SK-N-SH (cell line): ENCODE data around the gene RNF166. TPM values are rescaled to one million over a fixed set of nuclear protein-coding genes. Genes with fewer than 3 reads are reported as not detected.

Experiments
- CTCF ChIA-PET: fragments of 300-600, 350-600 bp; formaldehyde crosslinking; extraction: SDS; loops from one replicate; lab custom pipeline; 2021; lab: Yijun Ruan, JAX
- POLR2A ChIA-PET: fragments of 350-600 bp; sonication (Branson Sonifier 250); formaldehyde crosslinking; extraction: SDS; loops from one replicate; lab custom pipeline; 2020; ENCODE audit warnings: antibody characterized with exemption, inconsistent platforms; lab: Yijun Ruan, JAX
- DNase-seq: peaks from one replicate; pipeline ENCODE4 v3.0.0; 2012
- H2AFZ ChIP-seq: fragments of 200-600 bp; sonication (generic); 2 replicates; pipeline ENCODE4 v1.8.1; 2016; ENCODE audit warnings: antibody characterized with exemption, mild to moderate bottlenecking, low read depth
- H3F3A ChIP-seq: fragments of 200-600 bp; sonication (generic); replicated peaks from 2 replicates; pipeline ENCODE3; 2016; ENCODE audit warnings: antibody characterized with exemption, mild to moderate bottlenecking; ENCODE audit not compliant: insufficient read depth
- H3K27ac ChIP-seq, 2 experiments: fragments of 200-500 bp in 1 of 2; fragments of 200-600 bp in 1 of 2; sonication (Bioruptor generic) in 1 of 2; sonication (generic), shearing (Covaris generic) in 1 of 2; 2 replicates each; pipeline versions ENCODE4 v1.5.1 to v1.6.1; 2014 to 2016; ENCODE audit warnings: low read depth in 2 of 2, inconsistent platforms in 1 of 2, low read length in 1 of 2, mild to moderate bottlenecking in 1 of 2, mixed read lengths in 1 of 2
- H3K27me3 ChIP-seq: fragments of 200-600 bp; sonication (generic), shearing (Covaris generic); 2 replicates; pipeline ENCODE4 v1.6.1; 2016; ENCODE audit warnings: mixed run types; ENCODE audit not compliant: insufficient read depth
- H3K36me3 ChIP-seq, 2 experiments: fragments of 200-500 bp in 1 of 2; fragments of 200-600 bp in 1 of 2; sonication (Bioruptor generic) in 1 of 2; sonication (generic) in 1 of 2; replicated peaks in 1 of 2; 2 replicates each; pipeline versions ENCODE3 to v1.5.1; 2014 to 2016; ENCODE audit warnings: low read length in 1 of 2, mild to moderate bottlenecking in 1 of 2; ENCODE audit not compliant: insufficient read depth in 2 of 2, control insufficient read depth in 1 of 2
- H3K4me1 ChIP-seq, 2 experiments: fragments of 200-500 bp in 1 of 2; fragments of 200-600 bp in 1 of 2; sonication (Bioruptor generic) in 1 of 2; sonication (generic), shearing (Covaris generic) in 1 of 2; 2 replicates each; pipeline versions ENCODE4 v1.5.1 to v1.6.1; 2014 to 2016; ENCODE audit warnings: low read depth in 1 of 2, low read length in 1 of 2, mixed run types in 1 of 2; ENCODE audit not compliant: insufficient read depth in 2 of 2, control insufficient read depth in 1 of 2
- H3K4me2 ChIP-seq: fragments of 200-600 bp; sonication (generic), shearing (Covaris generic); 2 replicates; pipeline ENCODE4 v1.6.1; 2017; ENCODE audit warnings: mixed run types
- H3K4me3 ChIP-seq, 2 experiments: fragments of 200-500 bp in 1 of 2; fragments of 200-600 bp in 1 of 2; sonication (Bioruptor generic) in 1 of 2; sonication (generic), shearing (Covaris generic) in 1 of 2; 2 replicates each; pipeline versions ENCODE4 v1.5.1 to v1.8.1; 2014 to 2016; ENCODE audit warnings: low read depth in 2 of 2, inconsistent platforms in 1 of 2, low read length in 1 of 2, mild to moderate bottlenecking in 1 of 2, mixed read lengths in 1 of 2, moderate library complexity in 1 of 2
- H3K79me2 ChIP-seq: fragments of 200-600 bp; sonication (generic); 2 replicates; pipeline ENCODE4 v1.8.1; 2017; ENCODE audit warnings: mild to moderate bottlenecking; ENCODE audit not compliant: insufficient read depth
- H3K9ac ChIP-seq: fragments of 200-600 bp; sonication (generic); 2 replicates; pipeline ENCODE4 v1.6.1; 2017; ENCODE audit warnings: mixed run types
- H3K9me2 ChIP-seq: fragments of 200-600 bp; sonication (generic); 2 replicates; pipeline ENCODE4 v1.6.1; 2017; ENCODE audit warnings: mixed run types
- H3K9me3 ChIP-seq: fragments of 200-600 bp; sonication (generic); 2 replicates; pipeline ENCODE4 v1.6.1; 2017; ENCODE audit warnings: mixed run types, mild to moderate bottlenecking, moderate library complexity
- H4K20me1 ChIP-seq: fragments of 200-600 bp; sonication (generic); 2 replicates; pipeline ENCODE4 v1.6.1; 2017; ENCODE audit warnings: mild to moderate bottlenecking, mixed run types; ENCODE audit not compliant: insufficient read depth
- CHD2 ChIP-seq: fragments of 150-350 bp; IDR thresholded peaks from 2 replicates; pipeline ENCODE4 v1.6.1; 2018; ENCODE audit warnings: low read length; ENCODE audit not compliant: partially characterized antibody
- ELF1 ChIP-seq: IDR thresholded peaks from 2 replicates; pipeline ENCODE4 v1.4.0; 2012
- EZH2phosphoT487 ChIP-seq: fragments of 200-600 bp; sonication (generic); IDR thresholded peaks from 2 replicates; pipeline ENCODE4 v1.6.1; 2017; ENCODE audit warnings: low read depth, mixed run types, mild to moderate bottlenecking, antibody characterized with exemption, moderate library complexity, borderline replicate concordance
- IRF3 ChIP-seq: fragments of 150-350 bp; IDR thresholded peaks from 2 replicates; pipeline ENCODE4 v1.6.1; 2016; ENCODE audit warnings: mild to moderate bottlenecking, low read depth, low read length
- MEF2A ChIP-seq: IDR thresholded peaks from 2 replicates; pipeline ENCODE4 v1.4.0; 2012; ENCODE audit warnings: low read depth, borderline replicate concordance
- MXI1 ChIP-seq: IDR thresholded peaks from 2 replicates; pipeline ENCODE4 v1.6.1; 2012; ENCODE audit warnings: mild to moderate bottlenecking, low read depth, low read length, improper control_type of control experiment
- NFIC ChIP-seq: IDR thresholded peaks from 2 replicates; pipeline ENCODE4 v1.4.0; 2012; ENCODE audit warnings: borderline replicate concordance
- POLR2AphosphoS5 ChIP-seq: IDR thresholded peaks from 2 replicates; pipeline ENCODE4 v1.6.1; 2012; ENCODE audit warnings: low read depth, low read length
- RAD21 ChIP-seq: IDR thresholded peaks from 2 replicates; pipeline ENCODE4 v1.6.1; 2012; ENCODE audit warnings: mild to moderate bottlenecking, low read length
- RFX5 ChIP-seq: IDR thresholded peaks from 2 replicates; pipeline ENCODE4 v1.6.1; 2012; ENCODE audit warnings: mild to moderate bottlenecking, improper control_type of control experiment, low read length
- SIN3A ChIP-seq: IDR thresholded peaks from 2 replicates; pipeline ENCODE4 v1.6.1; 2012; ENCODE audit warnings: low read depth, mild to moderate bottlenecking, low read length, moderate library complexity, borderline replicate concordance
- SMC3 ChIP-seq: IDR thresholded peaks from 2 replicates; pipeline ENCODE4 v1.6.1; 2012; ENCODE audit warnings: low read depth, low read length, improper control_type of control experiment
- TEAD4 ChIP-seq: IDR thresholded peaks from 2 replicates; pipeline ENCODE4 v1.4.0; 2012; ENCODE audit warnings: mild to moderate bottlenecking, borderline replicate concordance; ENCODE audit not compliant: insufficient read depth
- ZBTB33 ChIP-seq: IDR thresholded peaks from 2 replicates; pipeline ENCODE4 v1.4.0; 2012; ENCODE audit warnings: low read depth, borderline replicate concordance
- WGBS: methylation state at CpG from one replicate; pipeline ENCODE4 v1.1.6; 2017; ENCODE audit warnings: low lambda C conversion rate; 5-methylcytosine and 5-hydroxymethylcytosine counted together
- polyA plus RNA-seq, 3 experiments: library from polyadenylated mRNA; depleted of rRNA; stranded (reverse); fragments of >200 nt; gene quantifications; 2 replicates each; pipeline ENCODE4 v1.2.3, GENCODE V29; 2012
- TF ChIP-seq, protein P1 (sequence below): IDR thresholded peaks from 2 replicates; pipeline ENCODE4 v1.4.0; 2012; ENCODE audit warnings: low read depth
- TF ChIP-seq, protein P2 (sequence below): IDR thresholded peaks from 2 replicates; pipeline ENCODE4 v1.4.0; 2012; ENCODE audit warnings: low read depth, borderline replicate concordance

RNF166 gene
- polyA plus RNA-seq, 1 of the 3 experiments (the other 2 are of a cell fraction) = 17.2 TPM

DNA sequence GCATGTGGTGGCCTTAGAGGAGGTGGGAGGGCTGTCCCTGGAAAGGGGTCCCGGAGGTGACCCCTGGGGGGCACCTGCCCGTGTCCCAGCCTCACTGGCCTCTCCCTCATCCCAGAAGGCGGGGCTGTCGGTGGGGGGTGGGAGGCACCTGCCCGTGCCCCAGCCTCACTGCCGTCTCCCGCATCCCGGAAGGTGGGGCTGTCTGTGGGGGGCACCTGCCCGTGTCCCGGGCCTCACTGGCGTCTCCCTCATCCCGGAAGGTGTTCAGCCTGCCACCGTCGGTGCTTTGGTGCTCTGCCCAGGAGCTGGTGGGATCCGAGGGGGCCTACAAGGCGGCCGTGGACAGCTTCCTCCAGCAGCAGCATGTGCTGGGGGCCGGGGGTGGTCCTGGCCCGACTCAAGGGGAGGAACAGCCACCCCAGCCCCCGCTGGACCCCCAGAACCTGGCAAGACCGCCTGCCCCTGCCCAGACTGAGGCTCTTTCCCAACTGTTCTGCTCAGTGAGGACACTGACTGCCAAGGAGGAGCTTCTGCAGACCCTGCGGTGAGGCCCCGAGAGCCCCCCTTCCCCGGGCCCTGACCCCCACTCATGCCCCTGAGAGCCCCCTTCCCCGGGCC, 6.3 kb upstream of the RNF166 start:
- ChIA-PET CTCF (no interaction called here), POLR2A (no interaction called here)
- DNase-seq = no peak
- Histone ChIP-seq H3K79me2 (peaks cover 21% of the 10 kb centered on the region; the same call in 1 of the 2 replicates), H3K9ac (no peak overlapping the region), H3K27me3 (no peaks in the 10 kb centered on the region), H3K4me3 (no peak overlapping the region), H3F3A (peaks cover 14% of the 10 kb centered on the region), H3K9me2 (no peaks in the 10 kb centered on the region), H3K36me3 (peaks cover 8 to 44% of the 10 kb centered on the region in 2 experiments), H3K4me2 (no peak overlapping the region), H2AFZ (no peak overlapping the region), H3K4me1 (peaks cover 0 to under 1% of the 10 kb centered on the region in 2 experiments; a peak in 2 of 4 replicates), H4K20me1 (peaks cover 5% of the 10 kb centered on the region; the same call in 1 of the 2 replicates), H3K9me3 (no peaks in the 10 kb centered on the region), H3K27ac (no peak overlapping the region)
- 93% methylated on average over 6 of the region's 25 CpGs for WGBS
- TF ChIP-seq RAD21 (no peak), ELF1 (no peak), SMC3 (no peak), TEAD4 (no peak), MEF2A (no peak), RFX5 (no peak)
- TF ChIP-seq, protein P1, sequence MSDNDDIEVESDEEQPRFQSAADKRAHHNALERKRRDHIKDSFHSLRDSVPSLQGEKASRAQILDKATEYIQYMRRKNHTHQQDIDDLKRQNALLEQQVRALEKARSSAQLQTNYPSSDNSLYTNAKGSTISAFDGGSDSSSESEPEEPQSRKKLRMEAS = no peak
- TF ChIP-seq, protein P2, sequence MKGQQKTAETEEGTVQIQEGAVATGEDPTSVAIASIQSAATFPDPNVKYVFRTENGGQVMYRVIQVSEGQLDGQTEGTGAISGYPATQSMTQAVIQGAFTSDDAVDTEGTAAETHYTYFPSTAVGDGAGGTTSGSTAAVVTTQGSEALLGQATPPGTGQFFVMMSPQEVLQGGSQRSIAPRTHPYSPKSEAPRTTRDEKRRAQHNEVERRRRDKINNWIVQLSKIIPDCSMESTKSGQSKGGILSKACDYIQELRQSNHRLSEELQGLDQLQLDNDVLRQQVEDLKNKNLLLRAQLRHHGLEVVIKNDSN = no peak

- WGBS = 93% methylated on average over 14 of the region's 18 CpGs
- peaks cover 3 to 38% of the 10 kb centered on the region in 2 experiments for H3K36me3 ChIP-seq
- CTCF ChIA-PET = no interaction called here
- DNase-seq = no peak
- peaks cover 0 to 6% of the 10 kb centered on the region in 2 experiments; a peak in 2 of 4 replicates for H3K4me1 ChIP-seq
- no peak overlapping the region for H3K4me3 ChIP-seq
- POLR2A ChIA-PET = no interaction called here
- peaks cover 5% of the 10 kb centered on the region; the same call in 1 of the 2 replicates for H4K20me1 ChIP-seq
- H2AFZ ChIP-seq = no peak overlapping the region
- H3K9me3 ChIP-seq = no peaks in the 10 kb centered on the region
- no peaks in the 10 kb centered on the region for H3K9me2 ChIP-seq
- no peak overlapping the region for H3K27ac ChIP-seq
- H3K27me3 ChIP-seq = no peaks in the 10 kb centered on the region
- TF ChIP-seq EZH2phosphoT487 = no peak
- TF ChIP-seq CHD2 = no peak
- TF ChIP-seq TEAD4 = no peak
- no peak for TF ChIP-seq SMC3
- TF ChIP-seq IRF3 = no peak
- TF ChIP-seq NFIC = no peak
- no peak for TF ChIP-seq SIN3A
- TF ChIP-seq ZBTB33 = no peak
- no peak for TF ChIP-seq MXI1
- TF ChIP-seq POLR2AphosphoS5 = no peak
- H3K79me2 ChIP-seq = peaks cover 27% of the 10 kb centered on the region
- H3K4me2 ChIP-seq = no peak overlapping the region
- H3F3A ChIP-seq = peaks cover 14% of the 10 kb centered on the region
- H3K9ac ChIP-seq = no peak overlapping the region
These were observed 5.6 kb upstream of the RNF166 start for GRCh38 chr16:88711750-88712340.
